H1 (cell line): Measurements from ENCODE around the gene MRPL40. TPM values are rescaled to one million over a fixed set of nuclear protein-coding genes. Genes with fewer than 3 reads are reported as not detected.

Experiments used
- CTCF ChIA-PET: fragments of 300-600 bp; sonication (Branson Sonifier 250); formaldehyde crosslinking; loops from one replicate; lab custom pipeline; 2021; ENCODE audit not compliant: partially characterized antibody; lab: Charles Lee
- POLR2A ChIA-PET: fragments of 300-600 bp; sonication (Branson Sonifier 250); formaldehyde crosslinking; loops from one replicate; lab custom pipeline; 2021; ENCODE audit warnings: inconsistent platforms; ENCODE audit not compliant: partially characterized antibody; lab: Charles Lee
- DNase-seq, 2 experiments: peaks; one replicate each; pipeline versions ENCODE4 v3.0.0 to v3.0.0-alpha.2; 2010 to 2022; ENCODE audit warnings: low spot score in 2 of 2, low read depth in 1 of 2, mixed read lengths in 1 of 2
- FAIRE-seq: peaks from 2 replicates; lab custom pipeline; 2011; peaks lifted over from hg19 to GRCh38; lab: Jason Lieb, UNC
- H2AFZ ChIP-seq: 2 replicates; pipeline ENCODE4 v1.8.1; 2012; ENCODE audit warnings: low read length, inconsistent platforms
- H2AK5ac ChIP-seq: 2 replicates; pipeline ENCODE4 v1.6.1; 2013; ENCODE audit warnings: low read depth, low read length
- H2BK120ac ChIP-seq: replicated peaks from 2 replicates; pipeline ENCODE3; 2013; ENCODE audit warnings: low read depth, low read length, inconsistent platforms
- H2BK12ac ChIP-seq: 2 replicates; pipeline ENCODE4 v1.6.1; 2013; ENCODE audit warnings: low read depth, low read length
- H2BK15ac ChIP-seq: 2 replicates; pipeline ENCODE4 v1.6.1; 2013; ENCODE audit warnings: low read length
- H2BK20ac ChIP-seq: 2 replicates; pipeline ENCODE4 v1.6.1; 2013; ENCODE audit warnings: low read length
- H2BK5ac ChIP-seq: 2 replicates; pipeline ENCODE4 v1.6.1; 2013; ENCODE audit warnings: low read depth, low read length
- H3K14ac ChIP-seq: 2 replicates; pipeline ENCODE4 v1.6.1; 2013; ENCODE audit warnings: inconsistent platforms; ENCODE audit not compliant: insufficient read length
- H3K18ac ChIP-seq: 2 replicates; pipeline ENCODE4 v1.6.1; 2013; ENCODE audit warnings: low read length; ENCODE audit errors: extremely low read depth
- H3K23ac ChIP-seq: 2 replicates; pipeline ENCODE4 v1.6.1; 2013; ENCODE audit warnings: inconsistent platforms; ENCODE audit not compliant: insufficient read length
- H3K23me2 ChIP-seq: 2 replicates; pipeline ENCODE4 v1.6.1; 2013; ENCODE audit warnings: low read depth, low read length
- H3K27ac ChIP-seq: 2 replicates; pipeline ENCODE4 v1.6.1; 2011; ENCODE audit warnings: low read depth, low read length, inconsistent platforms
- H3K27me3 ChIP-seq, 4 experiments: replicated peaks in 1 of 4; 1 replicate in 1 of 4; 2 replicates in 3 of 4; pipeline versions ENCODE4 v1.6.1 to v1.8.1; 2011 to 2013; ENCODE audit warnings: low read length in 3 of 4, mild to moderate bottlenecking in 3 of 4, inconsistent platforms in 2 of 4, mixed read lengths in 2 of 4, moderate library complexity in 1 of 4; ENCODE audit not compliant: control insufficient read depth in 3 of 4, insufficient read depth in 3 of 4; ENCODE audit errors: extremely low read depth in 1 of 4
- H3K36me3 ChIP-seq, 4 experiments: 2 replicates each; pipeline versions ENCODE4 v1.6.1 to v1.8.1; 2011 to 2013; ENCODE audit warnings: mild to moderate bottlenecking in 4 of 4, low read length in 3 of 4, moderate library complexity in 2 of 4, control low read depth in 1 of 4, inconsistent platforms in 1 of 4; ENCODE audit not compliant: insufficient read depth in 4 of 4, control insufficient read depth in 2 of 4
- H3K4ac ChIP-seq: replicated peaks from 2 replicates; pipeline ENCODE3; 2013; ENCODE audit warnings: low read length, low read depth, mixed read lengths, inconsistent platforms; ENCODE audit not compliant: insufficient read length
- H3K4me1 ChIP-seq, 4 experiments: replicated peaks in 1 of 4; 1 replicate in 1 of 4; 2 replicates in 3 of 4; pipeline versions ENCODE4 v1.6.1 to v1.8.1; 2011 to 2013; ENCODE audit warnings: low read length in 3 of 4, inconsistent platforms in 2 of 4, mixed read lengths in 1 of 4; ENCODE audit not compliant: insufficient read depth in 4 of 4, control insufficient read depth in 3 of 4
- H3K4me2 ChIP-seq, 2 experiments: 2 replicates each; pipeline versions ENCODE4 v1.6.1 to v1.8.1; 2011 to 2013; ENCODE audit warnings: low read depth in 2 of 2, low read length in 2 of 2, control low read depth in 1 of 2, inconsistent platforms in 1 of 2, mild to moderate bottlenecking in 1 of 2; ENCODE audit not compliant: insufficient read depth in 1 of 2
- H3K4me3 ChIP-seq, 4 experiments: fragments of 200-600, 300-600 bp in 1 of 4; sonication (generic), shearing (Covaris generic), sonication (Bioruptor Twin) in 1 of 4; 2 replicates each; pipeline versions ENCODE4 v1.5.1 to v1.8.1; 2011 to 2016; ENCODE audit warnings: low read length in 4 of 4, low read depth in 3 of 4, control low read depth in 2 of 4, inconsistent platforms in 2 of 4, mild to moderate bottlenecking in 2 of 4, mixed read lengths in 1 of 4, moderate library complexity in 1 of 4; ENCODE audit not compliant: insufficient read depth in 2 of 4; ENCODE audit errors: extremely low read depth in 1 of 4
- H3K56ac ChIP-seq: replicated peaks from 2 replicates; pipeline ENCODE3; 2013; ENCODE audit warnings: low read depth, mild to moderate bottlenecking, mixed read lengths, low read length, inconsistent platforms; ENCODE audit not compliant: insufficient read length
- H3K79me1 ChIP-seq: 2 replicates; pipeline ENCODE4 v1.6.1; 2013; ENCODE audit warnings: low read depth, low read length, control low read depth
- H3K79me2 ChIP-seq, 2 experiments: 2 replicates each; pipeline versions ENCODE4 v1.6.1 to v1.8.1; 2012 to 2013; ENCODE audit warnings: low read length in 2 of 2, mild to moderate bottlenecking in 2 of 2, inconsistent platforms in 1 of 2; ENCODE audit not compliant: insufficient read depth in 2 of 2, control insufficient read depth in 1 of 2
- H3K9ac ChIP-seq, 4 experiments: replicated peaks in 1 of 4; 1 replicate in 1 of 4; 2 replicates in 3 of 4; pipeline versions ENCODE4 v1.6.1 to v1.8.1; 2011 to 2013; ENCODE audit warnings: low read depth in 3 of 4, low read length in 3 of 4, control low read depth in 2 of 4, mild to moderate bottlenecking in 2 of 4, moderate library complexity in 2 of 4, inconsistent platforms in 1 of 4; ENCODE audit errors: extremely low read depth in 1 of 4
- H3K9me3 ChIP-seq, 2 experiments: 2 replicates each; pipeline versions ENCODE4 v1.6.1 to v1.8.1; 2012 to 2013; ENCODE audit warnings: mild to moderate bottlenecking in 2 of 2, moderate library complexity in 2 of 2, control low read depth in 1 of 2, inconsistent platforms in 1 of 2, low read depth in 1 of 2, low read length in 1 of 2, mixed read lengths in 1 of 2; ENCODE audit not compliant: insufficient read depth in 2 of 2
- H4K20me1 ChIP-seq, 2 experiments: replicated peaks in 1 of 2; 2 replicates each; pipeline versions ENCODE3 to v1.8.1; 2011 to 2013; ENCODE audit warnings: inconsistent platforms in 2 of 2, low read length in 2 of 2, mild to moderate bottlenecking in 1 of 2; ENCODE audit not compliant: insufficient read depth in 2 of 2, control insufficient read depth in 1 of 2
- H4K5ac ChIP-seq: 2 replicates; pipeline ENCODE4 v1.6.1; 2013; ENCODE audit warnings: low read length, low read depth, mixed read lengths, inconsistent platforms; ENCODE audit not compliant: insufficient read length
- H4K8ac ChIP-seq: 2 replicates; pipeline ENCODE4 v1.8.0; 2013; ENCODE audit warnings: mild to moderate bottlenecking, moderate library complexity, low read length, inconsistent platforms; ENCODE audit not compliant: insufficient read depth; ENCODE audit errors: extremely low read depth
- H4K91ac ChIP-seq: replicated peaks from 2 replicates; pipeline ENCODE3; 2013; ENCODE audit warnings: low read length, mixed read lengths, inconsistent platforms; ENCODE audit not compliant: insufficient read length
- CHD2 ChIP-seq: IDR thresholded peaks from 2 replicates; pipeline ENCODE4 v1.6.1; 2012; ENCODE audit warnings: low read length, improper control_type of control experiment
- FOSL1 ChIP-seq: IDR thresholded peaks from 2 replicates; pipeline ENCODE4 v1.6.1; 2011; ENCODE audit warnings: mild to moderate bottlenecking, low read depth, low read length, moderate library complexity; ENCODE audit not compliant: insufficient read depth
- HDAC2 ChIP-seq, 2 experiments: fragments of 300-600 bp in 1 of 2; sonication (generic) in 1 of 2; IDR thresholded peaks; 2 replicates each; pipeline ENCODE4 v1.6.1; 2011 to 2012; ENCODE audit warnings: low read depth in 2 of 2, low read length in 2 of 2, mild to moderate bottlenecking in 2 of 2, moderate library complexity in 2 of 2, borderline replicate concordance in 1 of 2, inconsistent platforms in 1 of 2
- POLR2A ChIP-seq, 2 experiments: IDR thresholded peaks; 1 replicate in 1 of 2; 2 replicates in 1 of 2; pipeline ENCODE4 v1.6.1; 2011; ENCODE audit warnings: low read depth in 2 of 2, low read length in 2 of 2, mild to moderate bottlenecking in 2 of 2; ENCODE audit errors: control extremely low read depth in 1 of 2
- POU5F1 ChIP-seq: IDR thresholded peaks from 2 replicates; pipeline ENCODE4 v1.6.1; 2011; ENCODE audit warnings: low read depth, mild to moderate bottlenecking, low read length, moderate library complexity
- RAD21 ChIP-seq, 2 experiments: IDR thresholded peaks in 1 of 2; conservative IDR thresholded peaks in 1 of 2; 2 replicates each; pipeline ENCODE4 v1.6.1; 2011; ENCODE audit warnings: low read depth in 2 of 2, low read length in 2 of 2, improper control_type of control experiment in 1 of 2, inconsistent platforms in 1 of 2, mild to moderate bottlenecking in 1 of 2, moderate library complexity in 1 of 2
- SIRT6 ChIP-seq: IDR thresholded peaks from one replicate; pipeline ENCODE4 v1.7.1; 2012; ENCODE audit warnings: low read length, inconsistent platforms
- TBP ChIP-seq: IDR thresholded peaks from 2 replicates; pipeline ENCODE4 v1.6.1; 2011; ENCODE audit warnings: low read depth, low read length, improper control_type of control experiment
- WGBS, 2 experiments: shearing (Covaris generic) in 1 of 2; methylation state at CpG; one replicate each; pipeline versions ENCODE4 v1.1.6 to v1.1.7; 2013 to 2015; ENCODE audit warnings: low lambda C conversion rate in 2 of 2, mixed read lengths in 2 of 2, inconsistent platforms in 1 of 2, low coverage in 1 of 2, missing lambda C conversion rate in 1 of 2; ENCODE audit not compliant: insufficient replicate concordance in 2 of 2, insufficient coverage in 1 of 2, insufficient read length in 1 of 2; ENCODE audit errors: extremely low coverage in 1 of 2, missing lambda C conversion rate in 1 of 2; 5-methylcytosine and 5-hydroxymethylcytosine counted together
- polyA plus RNA-seq, 7 experiments: library from polyadenylated mRNA; depleted of rRNA in 3 of 7; stranded (reverse) in 5 of 7; unstranded in 2 of 7; fragments of >200 nt in 5 of 7; fragments of 200-250 nt in 2 of 7; gene quantifications; 1 replicate in 5 of 7; 2 replicates in 1 of 7; 4 replicates in 1 of 7; pipeline versions ENCODE4 v1.2.1 to v1.2.3, GENCODE V29; 2011 to 2013; ENCODE audit warnings: missing spikeins in 2 of 7, mixed read lengths in 2 of 7
- total RNA-seq: library from RNA; stranded (reverse); fragmentation: NEBNext Ultra II Directional; extraction: Animal tissue kit (Norgen Biotek cat#: 25700); gene quantifications from 2 replicates; pipeline ENCODE4 v1.2.1, GENCODE V29; 2021

Gene MRPL40
- total and polyA plus RNA-seq, 2 of the 8 experiments (the other 6 are each of a cell fraction or from before 2014, with no cell fraction given): 12.4 to 14.5 TPM

GRCh38 chr22:19410941-19411689 is 21.2 kb upstream of the MRPL40 start:
- Histone ChIP-seq H3K4me3 (no peak overlapping the region), H2BK15ac (no peak overlapping the region), H3K23ac (no peak overlapping the region), H3K23me2 (no peaks in the 10 kb centered on the region), H3K36me3 (peaks cover 7 to 28% (median 18%) of the 10 kb centered on the region in 4 experiments; a peak in 7 of 8 replicates), H4K20me1 (peaks cover 13 to 24% of the 10 kb centered on the region in 2 experiments), H3K9me3 (no peaks in the 10 kb centered on the region), H4K91ac (no peak overlapping the region), H3K18ac (no peak overlapping the region), H4K8ac (0 out of 2 replicates have a peak overlapping the region, but pooled peaks have one; percentile 29), H3K79me1 (peaks cover 20% of the 10 kb centered on the region), H3K9ac (no peak overlapping the region), H3K79me2 (peaks cover 10 to 54% of the 10 kb centered on the region in 2 experiments), H3K27me3 (no peaks in the 10 kb centered on the region), H4K5ac (no peak overlapping the region), H2AK5ac (no peak overlapping the region), H3K27ac (no peak overlapping the region), H2BK20ac (no peak overlapping the region), H3K4ac (no peak overlapping the region), H2BK120ac (no peak overlapping the region), H3K4me1 (no peaks in the 10 kb centered on the region; a peak in 1 of 7 replicates), H3K56ac (no peak overlapping the region), H3K4me2 (no peak overlapping the region), H2BK5ac (no peak overlapping the region), H2AFZ (no peak overlapping the region), H2BK12ac (no peak overlapping the region), H3K14ac (no peak overlapping the region)
- 94% methylated on average over 6 of the region's 6 CpGs; no CpG with 5 or more reads in 1 of the 2 experiments for WGBS, 2 experiments
- CTCF ChIA-PET: interaction anchor here (0.9 to 1.2 kb wide), 2 partner anchors 9 to 19 kb away, joined by 4 to 6 read pairs; no protein-coding TSS in a partner anchor
- DNase-seq (no peak), FAIRE-seq (no peak)
- POLR2A ChIA-PET: interaction anchor here (1.0 to 3.3 kb wide), 3 partner anchors 11 to 17 kb away, joined by 3 to 14 read pairs (median 3); no protein-coding TSS in a partner anchor
- TF ChIP-seq RAD21 (IDR thresholded peaks at IDR 0.05 in 1 of 2, conservative IDR thresholded peaks at IDR 0.05 in 1 of 2; ENCODE audit: low read depth in 2 of 2, low read length in 2 of 2): no peak
- TF ChIP-seq HDAC2 (IDR thresholded peaks at IDR 0.05; ENCODE audit: borderline replicate concordance in 1 of 2, low read depth in 2 of 2, low read length in 2 of 2): no peak
- TF ChIP-seq SIRT6: no peak
- no peak for TF ChIP-seq TBP
- TF ChIP-seq POU5F1: no peak
- no peak for TF ChIP-seq CHD2
- no peak for TF ChIP-seq FOSL1
- TF ChIP-seq POLR2A (IDR thresholded peaks at IDR 0.05; ENCODE audit: control extremely low read depth in 1 of 2, low read depth in 2 of 2, low read length in 2 of 2): no peak
